Measurements from ENCODE around the gene IRF4.

IRF4 gene

GRCh38 chr6:445571-446417 is 54.2 kb downstream of the IRF4 start:
- DNase-seq, result no peak

GRCh38 chr6:446418-447366 is 55.1 kb downstream of the IRF4 start:
- no peak for DNase-seq

GRCh38 chr6:447381-448165 is 56.0 kb downstream of the IRF4 start:
- DNase-seq, result no peak

GRCh38 chr6:448296-449056 is 56.9 kb downstream of the IRF4 start:
- no peak for DNase-seq

- no peak for DNase-seq
Measured at GRCh38 chr6:449057-449430, 57.5 kb downstream of the IRF4 start.

GRCh38 chr6:449486-450419 is 58.2 kb downstream of the IRF4 start:
- no peak for DNase-seq

- DNase-seq, result no peak
Measured at GRCh38 chr6:451336-451735, 59.8 kb downstream of the IRF4 start.

GRCh38 chr6:451847-452246 is 60.3 kb downstream of the IRF4 start:
- no peak for DNase-seq

GRCh38 chr6:452301-453067 is 60.9 kb downstream of the IRF4 start:
- DNase-seq, result no peak

- no peak for DNase-seq
Measured at GRCh38 chr6:453152-453551, 61.6 kb downstream of the IRF4 start.

GRCh38 chr6:454148-454991 is 62.8 kb downstream of the IRF4 start:
- DNase-seq, result no peak

GRCh38 chr6:455006-455585 is 63.5 kb downstream of the IRF4 start:
- DNase-seq, result no peak

- no peak for DNase-seq
Measured at GRCh38 chr6:455835-456234, 64.3 kb downstream of the IRF4 start.

- DNase-seq, result no peak
Measured at GRCh38 chr6:456358-456867, 64.9 kb downstream of the IRF4 start.

- DNase-seq, result no peak
Measured at GRCh38 chr6:456887-457286, 65.3 kb downstream of the IRF4 start.

All from GF-D8 (cell line).